Mononuclear cell (primary cell): ENCODE results near the gene PNLDC1. TPM values are rescaled to one million over a fixed set of nuclear protein-coding genes. Genes with fewer than 3 reads are reported as not detected.
"Not testable (repeated sequence)": the region's sequence is repeated elsewhere in the genome, so short reads cannot be mapped to it uniquely, and the experiment has no call there.

ENCODE experiments used
- H3K27me3 ChIP-seq: 2 replicates; pipeline ENCODE4 v1.6.0; 2011; ENCODE audit warnings: low read length, control low read depth; ENCODE audit not compliant: insufficient read depth
- H3K4me1 ChIP-seq: 2 replicates; pipeline ENCODE4 v1.5.1; 2011; ENCODE audit warnings: mild to moderate bottlenecking, low read length, control low read depth; ENCODE audit not compliant: insufficient read depth
- H3K4me3 ChIP-seq: 2 replicates; pipeline ENCODE4 v1.5.1; 2011; ENCODE audit warnings: mild to moderate bottlenecking, low read length, moderate library complexity
- H3K9me3 ChIP-seq: 2 replicates; pipeline ENCODE4 v1.5.1; 2011; ENCODE audit warnings: low read depth, mild to moderate bottlenecking, control low read depth, low read length
- total RNA-seq: library from RNA; depleted of rRNA; stranded (reverse); fragments of >200 nt; gene quantifications from one replicate; pipeline ENCODE4 v1.2.3, GENCODE V29; 2012

The PNLDC1 gene
- total RNA-seq, 1 donor = 0.10 TPM

DNA sequence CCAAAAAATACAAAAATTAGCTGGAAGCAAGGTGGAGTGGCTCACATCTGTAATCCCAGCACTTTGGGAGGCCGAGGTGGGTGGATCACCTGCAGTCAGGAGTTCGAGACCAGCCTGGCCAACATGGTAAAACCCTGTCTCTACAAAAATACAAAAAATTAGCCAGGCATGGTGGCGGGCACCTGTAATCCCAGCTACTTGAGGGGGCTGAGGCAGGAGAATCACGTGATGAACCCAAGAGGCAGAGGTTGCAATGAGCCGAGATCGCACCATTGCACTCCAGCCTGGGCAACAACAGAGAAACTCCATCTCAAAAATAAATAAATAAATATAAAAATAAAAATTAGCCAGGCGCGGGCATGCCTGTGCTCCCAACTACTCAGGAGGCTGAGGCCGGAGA is 24.6 kb downstream of the PNLDC1 start:
- H3K4me1 ChIP-seq = peaks cover 28% of the 10 kb centered on the region
- not testable (repeated sequence) for H3K27me3 ChIP-seq, H3K9me3 ChIP-seq, H3K4me3 ChIP-seq

GRCh38 chr6:159826004-159826403 is 25.9 kb downstream of the PNLDC1 start:
- peaks cover 21% of the 10 kb centered on the region for H3K4me1 ChIP-seq
- H3K4me3 ChIP-seq = no peak overlapping the region
- no peaks in the 10 kb centered on the region for H3K9me3 ChIP-seq
- H3K27me3 ChIP-seq = no peaks in the 10 kb centered on the region

- H3K4me3 ChIP-seq = no peak overlapping the region
- no peaks in the 10 kb centered on the region for H3K9me3 ChIP-seq
- peaks cover 15% of the 10 kb centered on the region for H3K4me1 ChIP-seq
- no peaks in the 10 kb centered on the region for H3K27me3 ChIP-seq
Observed at GRCh38 chr6:159826968-159827647, 27.0 kb downstream of the PNLDC1 start.

GRCh38 chr6:159828074-159828473 is 28.0 kb downstream of the PNLDC1 start:
- H3K4me1 ChIP-seq = peaks cover 15% of the 10 kb centered on the region
- no peaks in the 10 kb centered on the region for H3K9me3 ChIP-seq
- no peak overlapping the region for H3K4me3 ChIP-seq
- no peaks in the 10 kb centered on the region for H3K27me3 ChIP-seq

GRCh38 chr6:159829526-159829925 is 29.4 kb downstream of the PNLDC1 start:
- H3K4me1 ChIP-seq = peaks cover 15% of the 10 kb centered on the region
- H3K9me3 ChIP-seq = no peaks in the 10 kb centered on the region
- no peak overlapping the region for H3K4me3 ChIP-seq
- H3K27me3 ChIP-seq = no peaks in the 10 kb centered on the region

DNA sequence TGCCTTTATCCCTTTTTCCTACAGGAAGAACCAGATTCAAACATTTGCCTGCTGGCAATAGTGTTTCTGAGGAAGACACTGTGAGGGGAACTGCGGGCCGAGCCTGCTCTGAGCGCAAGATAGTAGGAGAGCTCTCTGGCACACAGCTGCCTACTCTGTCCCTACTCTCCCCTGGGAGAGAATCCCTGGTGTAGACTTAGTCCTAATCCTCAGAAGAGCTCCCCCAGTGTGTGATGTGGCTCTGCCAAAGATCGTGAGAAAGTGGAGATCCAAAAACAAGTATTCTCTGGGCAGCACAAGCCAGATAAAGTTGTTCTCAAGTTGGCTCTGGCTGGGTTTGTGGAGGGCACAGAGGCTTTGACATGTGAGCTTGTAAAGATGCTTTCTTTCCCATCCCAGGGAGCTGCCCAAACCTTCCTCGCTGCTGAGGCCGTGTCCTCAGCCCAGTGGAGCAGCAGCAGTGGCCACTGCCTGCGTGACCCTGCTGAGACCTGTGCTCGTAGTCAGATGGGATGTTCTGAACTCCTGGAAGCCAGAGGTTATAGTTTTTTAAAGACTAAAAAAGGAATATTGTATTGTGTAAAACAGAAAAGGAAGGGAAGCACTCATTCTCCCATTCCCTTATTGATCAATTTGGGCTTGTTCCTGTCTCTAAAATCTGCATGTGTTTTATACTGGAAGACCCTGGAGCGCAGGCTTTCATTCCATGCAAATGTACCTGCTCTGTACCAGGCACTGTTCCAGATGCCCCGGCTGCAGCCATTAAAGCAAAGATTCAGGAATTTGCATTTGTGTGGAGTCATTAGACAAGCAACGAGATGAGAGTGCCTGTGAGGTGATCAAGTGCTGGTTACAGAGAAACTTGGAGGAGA is 30.7 kb downstream of the PNLDC1 start:
- no peak overlapping the region for H3K4me3 ChIP-seq
- no peaks in the 10 kb centered on the region for H3K27me3 ChIP-seq
- H3K4me1 ChIP-seq = peaks cover 15% of the 10 kb centered on the region
- no peaks in the 10 kb centered on the region for H3K9me3 ChIP-seq

DNA sequence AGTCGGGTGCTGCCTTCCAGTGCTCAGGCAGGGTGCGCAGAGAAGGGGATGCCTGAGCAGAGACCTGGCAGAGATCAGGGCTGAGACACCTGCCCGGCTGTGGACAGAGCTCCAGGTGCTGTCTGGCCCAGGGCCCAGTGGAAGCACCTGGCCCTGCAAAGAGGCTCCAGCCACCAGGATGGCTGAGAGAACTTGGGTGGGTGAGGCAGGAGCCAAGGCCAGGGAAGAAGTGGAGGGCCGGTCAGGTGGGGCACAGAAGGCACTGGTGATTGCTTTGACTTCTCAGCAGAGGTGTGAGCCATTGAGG is 31.2 kb downstream of the PNLDC1 start:
- no peak overlapping the region for H3K4me3 ChIP-seq
- H3K9me3 ChIP-seq = no peaks in the 10 kb centered on the region
- H3K27me3 ChIP-seq = no peaks in the 10 kb centered on the region
- H3K4me1 ChIP-seq = peaks cover 15% of the 10 kb centered on the region

DNA sequence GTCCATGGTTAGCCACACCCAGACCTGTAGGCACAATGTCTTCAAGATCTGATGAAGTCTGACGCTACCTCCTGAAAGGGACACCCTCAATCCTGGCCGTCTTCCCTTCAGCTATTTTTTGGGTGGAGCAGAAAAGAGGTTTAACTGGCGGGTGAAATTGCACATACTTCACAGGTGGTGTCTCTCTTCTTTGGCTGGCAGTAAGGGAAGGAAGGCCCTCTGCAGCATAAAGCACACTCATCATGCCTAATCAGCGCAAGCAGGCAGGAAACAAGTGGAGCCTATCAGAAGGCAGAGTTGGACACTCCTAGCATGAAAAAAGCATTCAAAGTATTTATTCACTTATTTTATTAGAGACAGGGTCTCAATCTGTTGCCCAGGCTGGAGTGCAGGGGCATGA is 32.9 kb downstream of the PNLDC1 start:
- no peaks in the 10 kb centered on the region for H3K27me3 ChIP-seq
- no peaks in the 10 kb centered on the region for H3K9me3 ChIP-seq

GRCh38 chr6:159833556-159833955 is 33.5 kb downstream of the PNLDC1 start:
- Histone ChIP-seq H3K27me3 (no peaks in the 10 kb centered on the region), H3K4me1 (peaks cover 15% of the 10 kb centered on the region), H3K9me3 (no peaks in the 10 kb centered on the region), H3K4me3 (no peak overlapping the region)

More for the DNA sequence above, 32.9 kb downstream of the PNLDC1 start:
- peaks cover 15% of the 10 kb centered on the region for H3K4me1 ChIP-seq
- no peak overlapping the region for H3K4me3 ChIP-seq

DNA sequence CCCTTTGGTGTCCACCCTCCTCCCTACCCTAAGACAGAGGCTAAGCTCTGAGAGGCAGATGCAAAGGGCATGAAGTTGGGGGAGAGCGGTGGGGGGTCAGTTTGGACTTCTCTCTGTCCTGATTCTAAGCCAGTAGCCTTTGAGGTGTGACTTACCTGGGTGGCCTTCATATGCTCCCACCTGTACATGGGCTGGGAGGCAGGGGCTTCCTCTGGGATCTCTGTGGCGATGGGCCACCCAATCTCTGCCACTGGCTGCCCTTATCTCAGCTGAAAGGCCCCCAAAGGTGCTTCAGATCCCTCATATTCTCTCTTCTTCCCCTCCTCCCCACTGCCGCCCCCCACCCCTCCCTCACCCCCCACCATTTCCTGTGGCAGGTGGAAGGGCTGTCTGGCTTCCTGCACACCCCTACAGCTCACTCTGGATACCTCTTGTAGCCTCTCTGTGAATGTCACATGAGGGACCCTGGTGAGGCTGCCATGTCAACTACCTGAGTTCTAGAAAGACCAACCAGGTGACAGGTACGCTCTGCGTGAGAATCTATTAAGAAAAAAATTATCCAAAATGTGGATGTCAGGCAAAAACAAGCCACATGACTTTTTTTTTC is 34.0 kb downstream of the PNLDC1 start:
- H3K9me3 ChIP-seq = no peaks in the 10 kb centered on the region
- H3K4me1 ChIP-seq = peaks cover 12% of the 10 kb centered on the region
- no peaks in the 10 kb centered on the region for H3K27me3 ChIP-seq
- no peak overlapping the region for H3K4me3 ChIP-seq

GRCh38 chr6:159836718-159837490 is 36.8 kb downstream of the PNLDC1 start:
- H3K9me3 ChIP-seq = no peaks in the 10 kb centered on the region
- H3K27me3 ChIP-seq = no peaks in the 10 kb centered on the region
- no peak overlapping the region for H3K4me3 ChIP-seq
- H3K4me1 ChIP-seq = no peaks in the 10 kb centered on the region

GRCh38 chr6:159837511-159837910 is 37.4 kb downstream of the PNLDC1 start:
- Histone ChIP-seq H3K9me3 (no peaks in the 10 kb centered on the region), H3K27me3 (no peaks in the 10 kb centered on the region), H3K4me1 (no peaks in the 10 kb centered on the region), H3K4me3 (no peak overlapping the region)

DNA sequence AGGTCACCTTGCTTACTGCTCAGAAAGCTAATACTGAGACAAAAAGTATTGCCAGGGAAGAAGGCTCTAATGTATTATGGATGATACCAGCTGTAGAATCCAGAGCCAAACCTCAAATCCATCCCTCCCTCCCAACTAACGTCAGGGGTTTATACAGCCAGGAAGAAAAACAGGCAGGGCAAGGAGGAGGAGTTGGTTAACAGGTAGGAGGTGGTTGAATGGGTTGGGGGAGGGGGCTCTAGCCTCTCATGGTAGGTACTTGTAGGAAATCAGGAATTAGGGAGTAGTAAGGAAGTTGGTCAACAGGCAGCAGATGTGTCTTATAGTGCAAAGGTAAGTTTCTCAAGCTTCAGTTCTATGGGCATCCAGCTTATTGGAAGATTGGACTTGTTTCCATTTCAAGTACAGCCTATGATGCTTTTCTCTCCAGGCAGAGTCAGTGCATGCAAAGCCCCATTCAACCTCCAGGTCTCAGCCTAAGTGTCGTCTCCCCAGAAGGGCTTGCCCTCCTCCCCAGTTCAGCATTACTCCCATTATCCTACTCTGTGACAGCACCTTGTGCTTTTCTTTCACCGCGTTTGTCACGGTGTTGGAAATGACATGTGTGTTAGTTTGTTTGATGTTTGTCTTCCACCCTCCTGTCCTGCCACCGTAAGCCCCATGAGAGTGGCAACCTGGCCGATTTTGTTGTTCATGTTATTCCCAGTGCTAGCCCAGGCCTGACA is 38.1 kb downstream of the PNLDC1 start:
- H3K4me1 ChIP-seq = no peaks in the 10 kb centered on the region
- H3K9me3 ChIP-seq = no peaks in the 10 kb centered on the region
- no peak overlapping the region for H3K4me3 ChIP-seq
- H3K27me3 ChIP-seq = no peaks in the 10 kb centered on the region

- Histone ChIP-seq H3K27me3 (no peaks in the 10 kb centered on the region), H3K9me3 (no peaks in the 10 kb centered on the region), H3K4me1 (no peaks in the 10 kb centered on the region), H3K4me3 (no peak overlapping the region)
Observed at GRCh38 chr6:159842035-159842434, 42.0 kb downstream of the PNLDC1 start.
